Tongue (tissue), 3 donors: ENCODE data around the gene PDE4D. TPM values are rescaled to one million over a fixed set of nuclear protein-coding genes. Genes with fewer than 3 reads are reported as not detected.

Source experiments
- DNase-seq: peaks from one replicate; pipeline ENCODE4 v3.0.0-alpha.2; 2015
- small RNA-seq: library from RNA; depleted of rRNA; stranded (forward); fragments of <200 nt; gene quantifications from one replicate; pipeline ENCODE3, GENCODE V24; 2014; ENCODE audit warnings: low replicate concordance
- total RNA-seq: library from RNA; depleted of rRNA; stranded (reverse); fragments of >200 nt; gene quantifications from one replicate; pipeline ENCODE4 v1.2.3, GENCODE V29; 2014

PDE4D gene
- total RNA-seq, 1 donor from 2014 or later = 189 TPM

DNA sequence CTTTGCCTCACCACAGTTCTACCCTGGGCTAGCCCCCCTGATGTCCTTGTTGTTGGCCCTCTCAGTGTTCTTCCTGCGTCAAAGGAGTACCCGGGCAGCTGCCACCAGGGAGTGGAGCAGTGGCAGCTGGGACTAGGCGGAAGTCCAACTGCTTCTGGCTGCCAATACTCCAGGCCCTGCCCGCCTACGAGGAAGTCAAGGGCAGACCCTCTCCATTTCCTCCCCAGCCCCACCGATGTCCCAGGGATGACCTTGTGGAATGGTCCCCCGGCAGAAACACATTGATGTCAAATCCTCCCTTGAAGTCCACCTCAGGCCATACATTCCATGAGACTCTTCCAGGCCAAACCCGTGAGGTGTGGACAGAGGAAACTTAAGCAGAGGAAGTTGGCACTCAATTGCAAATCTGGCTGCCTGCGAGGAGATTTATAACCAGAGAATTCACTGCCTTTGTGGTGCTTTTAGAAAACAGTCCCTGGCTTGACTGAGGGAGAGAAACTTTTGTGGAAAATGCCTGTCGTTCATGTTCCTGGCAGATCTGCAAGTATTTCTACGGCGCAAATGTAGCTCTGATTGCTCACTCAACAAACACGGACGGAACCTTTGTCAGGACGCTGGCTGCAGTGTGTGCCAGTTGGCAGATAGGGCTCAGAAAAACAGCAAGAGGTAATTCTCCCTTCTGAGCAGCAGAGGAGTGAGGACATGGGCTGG lies 970.9 kb downstream of the PDE4D start:
- peak; percentile 85 for DNase-seq

DNA sequence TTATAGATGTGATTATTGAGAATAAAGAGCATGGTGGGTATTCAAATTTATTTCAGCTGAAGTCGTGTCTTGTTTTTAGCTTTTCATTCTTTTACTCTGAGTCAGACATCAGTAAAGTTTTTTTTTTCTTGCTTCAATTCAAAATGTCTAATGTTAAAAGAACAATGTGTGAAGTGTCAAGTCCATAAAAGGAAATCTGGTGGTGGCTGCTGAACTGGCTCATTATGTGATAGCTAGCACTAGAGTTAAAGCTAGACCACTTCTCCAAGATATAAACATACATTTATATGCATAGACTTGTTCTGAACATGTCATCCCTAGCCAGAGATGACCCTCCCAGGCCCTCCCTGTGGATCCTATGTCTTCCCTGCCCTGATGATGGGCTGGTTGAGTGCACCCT lies 972.4 kb downstream of the PDE4D start:
- DNase-seq = no peak

DNA sequence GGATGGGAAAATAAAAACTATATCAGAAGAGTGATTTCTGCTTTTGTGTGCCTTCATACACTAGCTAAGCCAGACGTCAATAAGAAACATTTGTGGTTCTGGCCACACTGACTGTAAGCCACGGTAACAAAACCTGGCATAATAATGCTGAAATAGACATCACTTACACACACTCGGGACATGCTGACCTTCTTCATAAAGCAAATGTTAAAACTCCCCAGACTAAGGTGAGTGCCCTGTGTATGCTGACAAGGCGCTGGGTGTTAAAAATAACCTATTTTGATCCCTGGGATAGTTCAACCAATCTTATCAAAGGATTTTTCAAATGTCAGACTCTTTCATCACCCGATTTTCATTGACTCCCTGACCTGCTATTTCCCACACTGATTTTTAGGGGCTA lies 973.7 kb downstream of the PDE4D start:
- no peak for DNase-seq

Small RNA genes within 50 kb of the gene (small RNA-seq; reads per million reads assigned to genes)
- 10.6 reads per million, percentile 94 among the genes with 10 or more reads in this experiment for gene MIR582
